Measurements from ENCODE around the gene SLU7.
A peak's percentile ranks its signal among the peaks of the same experiment; 100 is the strongest.

Gene SLU7

GRCh38 chr5:160378330-160378729, 40.6 kb downstream of the SLU7 start:
- no peak for FAIRE-seq
- DNase-seq (ENCODE audit: insufficient read length, low spot score), result no peak
- TF ChIP-seq POLR2A (IDR thresholded peaks at IDR 0.05; ENCODE audit: low read depth, low read length), result no peak

DNA sequence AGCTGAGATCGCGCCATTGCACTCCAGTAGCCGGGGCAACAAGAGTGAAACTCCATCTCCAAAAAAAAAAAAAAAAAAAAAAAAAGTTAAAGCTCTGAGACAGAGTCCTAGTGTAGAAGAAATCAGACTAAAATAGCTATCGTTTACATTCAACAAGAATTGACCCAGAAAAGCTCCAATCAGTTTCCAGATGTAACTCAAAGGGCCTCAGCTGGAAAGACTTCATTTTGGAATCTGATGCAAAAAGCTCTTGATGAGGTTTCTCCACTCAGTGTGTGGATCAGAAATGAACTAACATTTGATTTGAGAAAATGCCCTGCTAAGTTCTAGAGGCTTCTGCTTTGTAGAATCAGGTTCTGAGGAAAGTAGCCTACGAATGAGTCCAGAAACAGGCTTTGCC, 41.2 kb downstream of the SLU7 start:
- FAIRE-seq (no peak), DNase-seq (ENCODE audit: insufficient read length, low spot score) (no peak)
- no peak for TF ChIP-seq POLR2A (IDR thresholded peaks at IDR 0.05; ENCODE audit: low read depth, low read length)

DNA sequence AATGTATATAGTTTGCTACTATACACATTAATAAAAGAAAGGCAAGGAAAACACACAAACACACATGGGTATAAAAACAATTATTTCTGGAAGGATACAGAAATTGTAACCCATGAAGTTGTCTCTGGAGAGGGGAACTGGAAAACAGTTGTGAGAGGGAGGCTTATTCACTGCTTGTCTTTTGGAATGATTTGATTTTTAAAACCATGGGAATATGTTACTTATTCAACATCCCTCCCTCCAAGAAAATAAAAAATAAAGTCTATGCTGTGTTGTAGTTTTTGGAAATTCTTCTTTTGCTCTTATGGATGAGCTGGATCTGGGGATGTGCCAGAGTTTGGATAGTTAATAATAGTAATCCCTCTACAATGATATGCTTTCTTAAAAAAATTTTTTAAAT, 42.5 kb downstream of the SLU7 start:
- DNase-seq (ENCODE audit: insufficient read length, low spot score) (no peak), FAIRE-seq (no peak)
- no peak for TF ChIP-seq POLR2A (IDR thresholded peaks at IDR 0.05; ENCODE audit: low read depth, low read length)

DNA sequence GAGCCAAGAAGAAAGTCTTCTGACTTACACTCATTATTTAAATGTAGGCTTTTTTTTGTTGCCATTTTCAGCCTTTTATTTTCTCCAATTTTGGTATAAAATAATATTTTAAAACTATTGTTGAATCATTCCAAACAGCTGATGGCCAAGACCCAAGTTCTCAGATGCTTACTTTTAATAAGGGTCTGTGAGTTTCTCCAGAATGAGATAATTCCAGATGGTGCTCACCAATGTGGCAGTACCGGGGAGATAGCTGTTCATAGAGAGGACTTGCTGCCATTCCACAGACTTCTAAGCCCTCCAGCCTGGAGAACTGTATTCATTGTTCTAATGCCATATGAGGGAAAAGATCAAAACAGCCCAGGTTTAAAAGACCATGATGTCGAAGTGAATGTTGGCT, 43.2 kb downstream of the SLU7 start:
- TF ChIP-seq POLR2A (IDR thresholded peaks at IDR 0.05; ENCODE audit: low read depth, low read length), result no peak
- no peak for DNase-seq (ENCODE audit: insufficient read length, low spot score)
- no peak for FAIRE-seq

DNA sequence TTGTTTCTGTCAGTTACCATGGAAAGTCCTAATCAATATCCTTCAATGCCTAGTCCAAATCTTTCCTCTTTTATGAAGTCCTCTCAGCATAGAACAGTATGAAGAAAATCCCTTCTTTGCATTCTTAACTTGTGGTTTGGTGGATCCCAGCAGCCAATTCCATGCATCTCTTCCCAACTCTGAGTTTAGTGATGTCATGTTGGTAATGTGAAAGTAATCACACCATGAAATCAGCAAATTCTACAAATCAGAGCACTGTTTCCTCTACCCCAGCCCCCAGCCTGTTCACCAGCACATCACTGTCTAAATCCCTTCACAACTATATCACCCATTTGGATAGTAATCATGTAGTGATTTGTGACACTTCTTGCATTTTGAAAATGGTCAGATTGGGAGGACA, 43.7 kb downstream of the SLU7 start:
- DNase-seq (ENCODE audit: insufficient read length, low spot score) (no peak), FAIRE-seq (no peak)
- no peak for TF ChIP-seq POLR2A (IDR thresholded peaks at IDR 0.05; ENCODE audit: low read depth, low read length)

DNA sequence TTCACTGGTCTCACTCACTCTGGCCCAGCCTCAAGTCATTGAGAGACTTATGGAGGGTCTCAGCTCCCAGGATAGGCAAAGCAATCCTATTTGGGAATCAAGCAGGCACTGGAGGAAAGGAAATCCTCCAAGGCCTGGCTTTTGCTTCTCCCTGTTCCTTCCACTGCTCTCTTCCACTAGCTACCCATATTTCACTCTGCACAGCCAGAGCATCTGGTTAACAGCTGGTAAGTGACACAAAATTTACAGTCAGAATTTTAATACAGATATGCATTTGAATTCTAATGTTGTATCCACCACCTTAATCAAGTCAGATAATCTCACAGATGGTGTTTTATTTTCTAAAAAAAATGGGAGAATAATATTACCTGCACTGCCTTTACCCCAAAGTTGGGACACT, 47.6 kb downstream of the SLU7 start:
- FAIRE-seq (no peak), DNase-seq (ENCODE audit: insufficient read length, low spot score) (no peak)
- TF ChIP-seq POLR2A (IDR thresholded peaks at IDR 0.05; ENCODE audit: low read depth, low read length), result no peak

GRCh38 chr5:160370713-160371034, 48.2 kb downstream of the SLU7 start:
- no peak for DNase-seq (ENCODE audit: insufficient read length, low spot score)

GRCh38 chr5:160369990-160370712, 48.7 kb downstream of the SLU7 start, which contains the start of gene C1QTNF2:
C1QTNF2 (minus strand) TSS chr5:160370626; CDS start chr5:160355011, 15,615 bp downstream.
- TF ChIP-seq POLR2A (IDR thresholded peaks at IDR 0.05; ENCODE audit: low read depth, low read length), result no peak
- DNase-seq (ENCODE audit: insufficient read length, low spot score), result peak; percentile 57
- no peak for FAIRE-seq

More at GRCh38 chr5:160370713-160371034, 48.2 kb downstream of the SLU7 start:
- no peak for FAIRE-seq
- TF ChIP-seq POLR2A (IDR thresholded peaks at IDR 0.05; ENCODE audit: low read depth, low read length), result no peak

DNA sequence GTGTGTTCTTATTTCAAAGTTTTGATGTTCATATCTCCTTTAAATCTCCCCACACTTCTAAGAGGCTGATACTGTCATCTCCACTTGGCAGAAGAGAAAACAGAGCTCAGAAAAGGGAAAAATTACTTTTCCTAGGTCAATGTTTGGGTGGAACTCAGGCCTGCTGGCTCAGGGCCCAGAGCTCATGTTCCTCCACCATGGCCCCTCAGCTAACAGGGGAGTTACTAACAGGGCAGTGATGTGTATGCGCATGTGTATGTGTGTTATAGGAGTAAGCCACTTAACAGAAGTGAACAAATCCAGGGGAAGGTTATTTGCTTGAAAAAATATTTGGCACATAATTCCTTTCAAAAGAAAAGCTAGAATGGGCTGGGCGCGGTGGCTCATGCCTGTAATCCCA, 51.0 kb downstream of the SLU7 start:
- FAIRE-seq, result no peak
- no peak for TF ChIP-seq POLR2A (IDR thresholded peaks at IDR 0.05; ENCODE audit: low read depth, low read length)

DNA sequence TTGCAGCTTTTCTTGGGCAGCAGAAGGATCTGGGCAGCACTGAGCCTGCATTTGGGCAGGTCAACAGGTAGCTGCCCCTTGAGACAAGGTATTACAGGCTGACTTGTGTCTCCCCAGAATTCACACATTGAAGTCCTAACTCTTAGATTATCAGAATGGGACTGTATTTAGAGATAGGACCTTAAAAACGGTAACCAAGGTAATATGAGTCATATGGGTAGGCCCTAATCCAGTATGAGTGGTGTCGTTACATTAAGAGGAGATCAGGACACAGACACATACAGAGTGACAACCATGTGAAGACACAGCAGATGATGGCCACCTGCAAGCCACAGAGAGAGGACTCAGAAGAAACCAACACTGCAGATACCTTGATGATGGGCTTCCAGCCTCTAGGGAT, 51.6 kb downstream of the SLU7 start:
- no peak for TF ChIP-seq POLR2A (IDR thresholded peaks at IDR 0.05; ENCODE audit: low read depth, low read length)
- no peak for FAIRE-seq
- no peak for DNase-seq (ENCODE audit: insufficient read length, low spot score)

More for the DNA sequence above, 51.0 kb downstream of the SLU7 start:
- DNase-seq (ENCODE audit: insufficient read length, low spot score), result no peak

DNA sequence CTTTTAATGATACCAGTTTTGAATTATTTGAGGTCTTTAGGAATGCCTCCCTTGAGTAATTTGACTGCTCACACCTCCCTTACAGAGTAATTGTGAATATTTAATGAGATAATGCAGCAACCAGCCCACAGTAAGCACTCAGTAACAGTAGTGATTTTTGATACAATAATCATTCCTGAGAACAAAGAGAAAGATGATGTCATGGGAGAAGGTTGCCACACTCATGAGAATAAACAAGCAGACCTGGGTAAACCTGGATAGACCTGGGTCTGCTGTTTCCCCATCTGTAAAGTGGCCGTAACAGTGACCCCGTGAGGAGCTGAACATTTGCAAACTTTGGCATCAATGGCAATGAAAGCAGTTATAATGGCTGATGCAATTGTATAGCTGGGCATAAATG, 52.7 kb downstream of the SLU7 start:
- TF ChIP-seq POLR2A (IDR thresholded peaks at IDR 0.05; ENCODE audit: low read depth, low read length), result no peak
- DNase-seq (ENCODE audit: insufficient read length, low spot score) (no peak), FAIRE-seq (no peak)

GRCh38 chr5:160363660-160364395, 55.1 kb downstream of the SLU7 start:
- no peak for FAIRE-seq

GRCh38 chr5:160363211-160363610, 55.7 kb downstream of the SLU7 start:
- TF ChIP-seq POLR2A (IDR thresholded peaks at IDR 0.05; ENCODE audit: low read depth, low read length), result no peak
- DNase-seq (ENCODE audit: insufficient read length, low spot score) (no peak), FAIRE-seq (no peak)

More at GRCh38 chr5:160363660-160364395, 55.1 kb downstream of the SLU7 start:
- no peak for TF ChIP-seq POLR2A (IDR thresholded peaks at IDR 0.05; ENCODE audit: low read depth, low read length)
- no peak for DNase-seq (ENCODE audit: insufficient read length, low spot score)

DNA sequence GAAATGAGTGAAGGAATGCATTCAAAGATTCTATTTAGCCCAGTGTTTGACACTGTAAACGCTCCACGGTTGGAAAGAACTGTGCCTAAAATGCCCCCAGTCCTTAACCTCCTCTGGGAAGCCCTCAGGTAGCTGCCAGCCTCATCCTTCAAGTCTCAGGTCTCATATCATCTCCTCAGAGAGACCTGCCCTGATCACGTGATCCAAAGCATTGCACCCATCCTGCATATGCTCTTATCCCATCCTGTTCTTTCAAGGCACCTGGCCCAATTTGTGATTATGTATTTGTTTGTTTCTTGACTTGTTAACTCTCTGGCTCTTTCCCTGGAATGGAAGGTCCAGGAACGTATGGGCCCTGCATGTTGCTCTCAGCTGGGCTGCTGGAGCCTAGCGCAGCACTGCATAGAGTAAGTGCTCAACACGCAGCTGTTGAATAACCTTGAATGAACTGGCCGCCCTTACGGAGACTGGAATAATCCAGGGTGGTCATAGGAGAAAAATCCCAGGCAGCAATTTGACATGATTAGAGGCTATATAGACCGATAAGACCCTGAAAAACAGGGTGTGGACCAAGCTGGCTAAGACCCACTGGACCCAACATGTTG, 57.2 kb downstream of the SLU7 start:
- DNase-seq (ENCODE audit: insufficient read length, low spot score) (no peak), FAIRE-seq (no peak)
- no peak for TF ChIP-seq POLR2A (IDR thresholded peaks at IDR 0.05; ENCODE audit: low read depth, low read length)

GRCh38 chr5:160360310-160360709, 58.6 kb downstream of the SLU7 start:
- DNase-seq (ENCODE audit: insufficient read length, low spot score), result no peak
- no peak for FAIRE-seq
- no peak for TF ChIP-seq POLR2A (IDR thresholded peaks at IDR 0.05; ENCODE audit: low read depth, low read length)

Data from H54 (cell line).